ENCODE measurements around the gene CACNB1. TPM values are rescaled to one million over a fixed set of nuclear protein-coding genes. Genes with fewer than 3 reads are reported as not detected.

The CACNB1 gene
- total RNA-seq, 1 donor from 2014 or later: 27.5 TPM

- TF ChIP-seq CTCF (IDR thresholded peaks at IDR 0.05): no peak
- H3K27me3 ChIP-seq: no peaks in the 10 kb centered on the region
- no peak overlapping the region for H3K27ac ChIP-seq
- intact Hi-C loops (cut with DNase I): no loop called here
- H3K36me3 ChIP-seq: no peaks in the 10 kb centered on the region
- no peak overlapping the region for H3K4me3 ChIP-seq
- H3K4me1 ChIP-seq: peaks cover 4% of the 10 kb centered on the region
- no peak for ATAC-seq
- H3K9me3 ChIP-seq: no peaks in the 10 kb centered on the region
- DNase-seq: no peak
Observed at GRCh38 chr17:39141915-39142664, 55.4 kb downstream of the CACNB1 start.

- intact Hi-C loops (cut with DNase I): no loop called here
- ATAC-seq: no peak
- no peaks in the 10 kb centered on the region for H3K27me3 ChIP-seq
- H3K36me3 ChIP-seq: no peaks in the 10 kb centered on the region
- H3K27ac ChIP-seq: no peak overlapping the region
- no peaks in the 10 kb centered on the region for H3K9me3 ChIP-seq
- peaks cover 4% of the 10 kb centered on the region for H3K4me1 ChIP-seq
- DNase-seq: no peak
- no peak overlapping the region for H3K4me3 ChIP-seq
- TF ChIP-seq CTCF (IDR thresholded peaks at IDR 0.05): no peak
Observed at GRCh38 chr17:39141294-39141693, 56.2 kb downstream of the CACNB1 start.

GRCh38 chr17:39139561-39139960 is 57.9 kb downstream of the CACNB1 start:
- no peak for DNase-seq
- no peak overlapping the region for H3K27ac ChIP-seq
- no peak overlapping the region for H3K4me3 ChIP-seq
- H3K4me1 ChIP-seq: no peaks in the 10 kb centered on the region
- H3K36me3 ChIP-seq: no peaks in the 10 kb centered on the region
- no peaks in the 10 kb centered on the region for H3K9me3 ChIP-seq
- no peaks in the 10 kb centered on the region for H3K27me3 ChIP-seq
- ATAC-seq: no peak
- intact Hi-C loops (cut with DNase I): loop anchor here (10.0 kb wide), 1 partner anchor 55 kb away; no protein-coding TSS in a partner anchor
- no peak for TF ChIP-seq CTCF (IDR thresholded peaks at IDR 0.05)

GRCh38 chr17:39139161-39139511 is 58.3 kb downstream of the CACNB1 start:
- ATAC-seq: no peak
- TF ChIP-seq CTCF (IDR thresholded peaks at IDR 0.05): no peak
- no peaks in the 10 kb centered on the region for H3K9me3 ChIP-seq
- DNase-seq: no peak
- no peaks in the 10 kb centered on the region for H3K36me3 ChIP-seq
- no peak overlapping the region for H3K4me3 ChIP-seq
- no peaks in the 10 kb centered on the region for H3K4me1 ChIP-seq
- no peaks in the 10 kb centered on the region for H3K27me3 ChIP-seq
- H3K27ac ChIP-seq: no peak overlapping the region
- intact Hi-C loops (cut with DNase I): loop anchor here (10.0 kb wide), 1 partner anchor 54 kb away; no protein-coding TSS in a partner anchor

- intact Hi-C loops (cut with DNase I): loop anchor here (10.0 kb wide), 1 partner anchor 54 kb away; no protein-coding TSS in a partner anchor
- H3K36me3 ChIP-seq: no peaks in the 10 kb centered on the region
- H3K9me3 ChIP-seq: no peaks in the 10 kb centered on the region
- H3K4me3 ChIP-seq: no peak overlapping the region
- no peak for TF ChIP-seq CTCF (IDR thresholded peaks at IDR 0.05)
- no peaks in the 10 kb centered on the region for H3K4me1 ChIP-seq
- ATAC-seq (no peak), DNase-seq (no peak)
- no peaks in the 10 kb centered on the region for H3K27me3 ChIP-seq
- H3K27ac ChIP-seq: no peak overlapping the region
Observed at GRCh38 chr17:39138431-39139160, 58.9 kb downstream of the CACNB1 start.
